H1 (cell line): ENCODE results near the gene SH2D5.

Experiments used
- CBX8 ChIP-seq: fragments of 300-800, 300-1000 bp; sonication (generic); IDR thresholded peaks from 2 replicates; pipeline ENCODE4 v1.7.1; 2016; ENCODE audit warnings: low read depth, low read length, borderline replicate concordance
- EGR1 ChIP-seq: IDR thresholded peaks from 2 replicates; pipeline ENCODE4 v1.6.1; 2011; ENCODE audit warnings: low read depth, low read length, borderline replicate concordance
- POLR2A ChIP-seq, 2 experiments: IDR thresholded peaks; 1 replicate in 1 of 2; 2 replicates in 1 of 2; pipeline ENCODE4 v1.6.1; 2011; ENCODE audit warnings: low read depth in 2 of 2, low read length in 2 of 2, mild to moderate bottlenecking in 2 of 2; ENCODE audit errors: control extremely low read depth in 1 of 2
- TF ChIP-seq, protein P1 (sequence below), 3 experiments: IDR thresholded peaks; 1 replicate in 2 of 3; 2 replicates in 1 of 3; pipeline versions ENCODE4 v1.5.1 to v1.6.1; 2011; ENCODE audit warnings: low read length in 3 of 3, mild to moderate bottlenecking in 3 of 3, inconsistent platforms in 2 of 3, low read depth in 1 of 3, moderate library complexity in 1 of 3; ENCODE audit not compliant: insufficient read depth in 1 of 3; ENCODE audit errors: control extremely low read depth in 1 of 3

- no peak for TF ChIP-seq CBX8
- no peak for TF ChIP-seq POLR2A (IDR thresholded peaks at IDR 0.05; ENCODE audit: control extremely low read depth in 1 of 2, low read depth in 2 of 2, low read length in 2 of 2)
- TF ChIP-seq EGR1 = no peak
- TF ChIP-seq, protein P1, sequence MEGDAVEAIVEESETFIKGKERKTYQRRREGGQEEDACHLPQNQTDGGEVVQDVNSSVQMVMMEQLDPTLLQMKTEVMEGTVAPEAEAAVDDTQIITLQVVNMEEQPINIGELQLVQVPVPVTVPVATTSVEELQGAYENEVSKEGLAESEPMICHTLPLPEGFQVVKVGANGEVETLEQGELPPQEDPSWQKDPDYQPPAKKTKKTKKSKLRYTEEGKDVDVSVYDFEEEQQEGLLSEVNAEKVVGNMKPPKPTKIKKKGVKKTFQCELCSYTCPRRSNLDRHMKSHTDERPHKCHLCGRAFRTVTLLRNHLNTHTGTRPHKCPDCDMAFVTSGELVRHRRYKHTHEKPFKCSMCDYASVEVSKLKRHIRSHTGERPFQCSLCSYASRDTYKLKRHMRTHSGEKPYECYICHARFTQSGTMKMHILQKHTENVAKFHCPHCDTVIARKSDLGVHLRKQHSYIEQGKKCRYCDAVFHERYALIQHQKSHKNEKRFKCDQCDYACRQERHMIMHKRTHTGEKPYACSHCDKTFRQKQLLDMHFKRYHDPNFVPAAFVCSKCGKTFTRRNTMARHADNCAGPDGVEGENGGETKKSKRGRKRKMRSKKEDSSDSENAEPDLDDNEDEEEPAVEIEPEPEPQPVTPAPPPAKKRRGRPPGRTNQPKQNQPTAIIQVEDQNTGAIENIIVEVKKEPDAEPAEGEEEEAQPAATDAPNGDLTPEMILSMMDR (IDR thresholded peaks at IDR 0.05; ENCODE audit: control extremely low read depth in 1 of 3, insufficient read depth in 1 of 3, low read depth in 1 of 3, low read length in 3 of 3) = no peak
Measured at GRCh38 chr1:20681999-20682398, 50.5 kb downstream of the SH2D5 start.
